EL (cell line): ENCODE data around the gene CADM4.

ENCODE experiments used
- DNase-seq: peaks from one replicate; pipeline ENCODE4 v3.0.0-alpha.2; 2016

CADM4 gene

DNA sequence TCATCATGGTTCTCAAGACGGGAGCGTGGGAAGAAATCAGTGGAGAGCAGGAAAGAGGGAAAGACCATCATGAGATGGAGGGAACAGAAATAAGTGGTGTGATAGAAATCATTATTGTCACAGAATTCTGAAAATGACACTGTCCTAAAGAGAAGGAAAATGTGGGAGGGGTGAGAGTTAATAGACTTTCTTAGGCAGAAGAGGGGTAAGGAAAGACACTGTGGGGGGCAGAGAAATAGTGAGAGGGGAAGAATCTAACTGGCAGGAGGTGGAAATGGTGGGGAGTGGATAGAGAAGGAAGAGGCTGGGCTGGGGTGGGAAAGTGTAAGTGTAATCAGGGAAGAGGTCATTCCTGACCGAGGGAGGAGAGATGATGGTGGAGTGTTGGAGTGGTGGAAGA is 60.9 kb downstream of the CADM4 start:
- no peak for DNase-seq

- no peak for DNase-seq
These were observed 63.4 kb downstream of the CADM4 start for GRCh38 chr19:43575955-43576878.

- peak; percentile 99 for DNase-seq
These were observed 64.3 kb downstream of the CADM4 start, which contains the start of the genes PINLYP and XRCC1 for GRCh38 chr19:43575156-43575950. PINLYP (plus strand) TSS chr19:43575801; CDS start chr19:43577192, 1,391 bp downstream. XRCC1 (minus strand) TSS chr19:43575527; CDS start chr19:43575458, 69 bp downstream.

- peak; percentile 68 for DNase-seq
These were observed 65.1 kb downstream of the CADM4 start for GRCh38 chr19:43574424-43575155.
